ENCODE results near the gene AP1G2. TPM values are rescaled to one million over a fixed set of nuclear protein-coding genes. Genes with fewer than 3 reads are reported as not detected.

The AP1G2 gene
- total RNA-seq, 1 donor from 2014 or later: 373 TPM

- Mint-ChIP-seq H3K27me3 (peaks cover 40% of the 10 kb centered on the region), H3K4me3 (peak within 1 kb of the TSS; percentile 70)
Observed at GRCh38 chr14:23578560-23579310, 11.1 kb upstream of the AP1G2 start, which contains the start of gene JPH4. Gene JPH4, minus strand, starts transcription at chr14:23578790. Its CDS starts 1,337 bp downstream, at chr14:23577453.

GRCh38 chr14:23577710-23578392, 10.3 kb upstream of the AP1G2 start:
- POLR2A ChIA-PET: no interaction called here
- H3K4me1 Mint-ChIP-seq: peaks cover 19% of the 10 kb centered on the region
- peaks cover 45% of the 10 kb centered on the region for H3K27me3 Mint-ChIP-seq
- intact Hi-C loops (cut with micrococcal nuclease): no loop called here
- CTCF ChIA-PET: interaction anchor here (0.7 kb wide), 1 partner anchor 20 kb away, joined by 3 read pairs; no protein-coding TSS in a partner anchor
- DNase-seq (no peak), ATAC-seq (ENCODE audit: low read depth) (peak; percentile 51)
- H3K4me3 Mint-ChIP-seq: peak overlapping the region; percentile 70
- no peak overlapping the region for H3K27ac Mint-ChIP-seq
- TF ChIP-seq CTCF (IDR thresholded peaks at IDR 0.05): no peak
- no peaks in the 10 kb centered on the region for H3K36me3 Mint-ChIP-seq (ENCODE audit: low read depth)
- no peaks in the 10 kb centered on the region for H3K9me3 Mint-ChIP-seq

More at GRCh38 chr14:23578560-23579310, 11.1 kb upstream of the AP1G2 start, which contains the start of gene JPH4:
- H3K9me3 Mint-ChIP-seq: no peaks in the 10 kb centered on the region
- H3K4me1 Mint-ChIP-seq: peaks cover 19% of the 10 kb centered on the region
- no peak within 1 kb of the TSS for H3K27ac Mint-ChIP-seq
- TF ChIP-seq CTCF (IDR thresholded peaks at IDR 0.05): no peak
- ChIA-PET CTCF (interaction anchor here (0.7 to 1.1 kb wide), 2 partner anchors 10 to 21 kb away, joined by 3 to 4 read pairs; no protein-coding TSS in a partner anchor), POLR2A (interaction anchor here (0.7 kb wide), 1 partner anchor 516 kb away, joined by 3 read pairs; no protein-coding TSS in a partner anchor)
- DNase-seq (no peak), ATAC-seq (ENCODE audit: low read depth) (no peak)
- intact Hi-C loops (cut with micrococcal nuclease): no loop called here
- no peaks in the 10 kb centered on the region for H3K36me3 Mint-ChIP-seq (ENCODE audit: low read depth)

GRCh38 chr14:23577004-23577681, 9.6 kb upstream of the AP1G2 start:
- TF ChIP-seq CTCF (IDR thresholded peaks at IDR 0.05): no peak
- ATAC-seq (ENCODE audit: low read depth): peak; percentile 36
- CTCF ChIA-PET: no interaction called here
- Mint-ChIP-seq H3K4me1 (peaks cover 19% of the 10 kb centered on the region), H3K9me3 (no peaks in the 10 kb centered on the region), H3K27me3 (peaks cover 49% of the 10 kb centered on the region), H3K36me3 (ENCODE audit: low read depth) (no peaks in the 10 kb centered on the region), H3K27ac (no peak overlapping the region), H3K4me3 (peak overlapping the region; percentile 70)
- POLR2A ChIA-PET: no interaction called here
- intact Hi-C loops (cut with micrococcal nuclease): no loop called here
- no peak for DNase-seq

- TF ChIP-seq CTCF (IDR thresholded peaks at IDR 0.05): no peak
- Mint-ChIP-seq H3K9me3 (no peaks in the 10 kb centered on the region), H3K27ac (no peak overlapping the region), H3K36me3 (ENCODE audit: low read depth) (no peaks in the 10 kb centered on the region), H3K4me3 (no peak overlapping the region), H3K27me3 (peaks cover 41% of the 10 kb centered on the region), H3K4me1 (peaks cover 20% of the 10 kb centered on the region)
- ATAC-seq (ENCODE audit: low read depth) (no peak), DNase-seq (no peak)
- intact Hi-C loops (cut with micrococcal nuclease): no loop called here
- CTCF ChIA-PET: no interaction called here
- POLR2A ChIA-PET: no interaction called here
Observed at GRCh38 chr14:23573384-23574015, 5.9 kb upstream of the AP1G2 start.
